HG03108 (cell line): ENCODE measurements around the gene LYSET.
"Not testable (repeated sequence)": the region's sequence is repeated elsewhere in the genome, so short reads cannot be mapped to it uniquely, and the experiment has no call there.

Experiments
- ATAC-seq: cut with Tn5 transposase; IDR thresholded peaks from one replicate; pipeline ENCODE4 v1.9.1; 2021; ENCODE audit warnings: moderate library complexity; ENCODE audit not compliant: unreplicated experiment

LYSET gene

GRCh38 chr14:93214598-93214997 is 29.5 kb downstream of the LYSET start:
- no peak for ATAC-seq

DNA sequence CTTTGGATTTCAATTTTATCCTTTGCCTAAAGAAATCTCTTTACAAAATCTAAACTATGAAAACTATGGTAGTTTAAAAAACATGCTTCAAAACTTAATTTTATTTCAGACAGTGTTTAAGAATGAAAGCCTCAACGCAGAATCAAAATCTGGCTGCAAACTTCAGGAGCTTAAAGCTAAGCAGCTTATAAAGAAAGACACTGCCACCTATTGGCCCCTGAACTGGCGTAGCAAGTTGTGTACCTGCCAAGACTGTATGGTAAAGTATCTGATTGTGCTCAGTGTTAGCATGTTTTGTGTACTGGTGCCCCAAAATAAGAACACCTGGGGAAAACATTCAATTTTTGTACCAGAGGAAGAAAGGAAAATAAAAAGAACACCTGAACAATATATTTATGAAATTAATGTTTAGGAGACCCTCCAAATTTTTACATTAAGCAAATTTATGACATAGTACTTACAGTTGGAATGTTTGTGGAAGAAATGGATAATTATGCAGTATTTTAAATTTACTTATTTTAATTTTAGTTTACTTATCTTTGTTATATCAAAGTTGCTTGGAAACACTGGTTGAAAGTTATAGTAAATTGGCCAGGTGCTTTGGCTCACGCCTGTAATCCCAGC is 34.1 kb downstream of the LYSET start:
- ATAC-seq: no peak

DNA sequence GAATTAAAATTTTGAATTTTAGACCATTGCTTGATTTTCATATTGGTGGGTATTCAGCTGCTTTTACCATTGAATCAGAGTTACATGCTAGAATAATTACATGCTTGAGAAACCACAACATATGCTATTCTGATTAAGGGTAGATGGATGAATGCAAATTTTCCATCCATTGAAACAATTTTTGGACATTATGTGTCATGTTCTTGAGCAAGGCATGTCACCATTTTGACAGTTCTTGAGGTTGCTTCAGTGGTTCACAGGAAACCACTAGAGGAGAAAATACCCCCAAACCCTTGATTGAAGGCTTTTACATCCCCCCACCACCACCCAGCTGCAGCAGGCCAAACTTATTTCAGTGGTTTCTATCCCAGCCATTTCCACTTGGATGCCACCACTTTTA is 35.4 kb downstream of the LYSET start:
- no peak for ATAC-seq

DNA sequence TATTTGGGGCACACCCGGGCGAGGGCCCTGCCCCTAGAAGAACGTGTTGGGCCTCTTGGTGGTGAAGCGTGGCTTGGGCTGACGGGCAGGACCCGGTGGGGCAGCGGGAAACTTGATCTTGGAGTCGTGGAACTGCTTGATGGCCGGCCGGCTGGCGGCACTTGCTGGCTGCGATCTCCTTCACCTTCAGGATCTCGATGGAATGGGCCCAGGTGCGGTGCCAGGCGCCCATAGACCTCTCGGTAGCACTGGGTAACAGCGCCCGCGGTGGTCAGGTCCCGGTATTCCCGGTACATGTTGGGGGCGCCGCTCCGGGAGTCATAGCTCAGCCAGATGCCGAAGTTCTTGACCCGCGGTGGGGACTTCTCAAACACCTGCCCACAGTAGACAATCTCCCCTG is 38.4 kb downstream of the LYSET start:
- no peak for ATAC-seq

GRCh38 chr14:93228550-93228949 is 43.4 kb downstream of the LYSET start:
- ATAC-seq: no peak

GRCh38 chr14:93230539-93230938 is 45.4 kb downstream of the LYSET start:
- ATAC-seq: no peak

DNA sequence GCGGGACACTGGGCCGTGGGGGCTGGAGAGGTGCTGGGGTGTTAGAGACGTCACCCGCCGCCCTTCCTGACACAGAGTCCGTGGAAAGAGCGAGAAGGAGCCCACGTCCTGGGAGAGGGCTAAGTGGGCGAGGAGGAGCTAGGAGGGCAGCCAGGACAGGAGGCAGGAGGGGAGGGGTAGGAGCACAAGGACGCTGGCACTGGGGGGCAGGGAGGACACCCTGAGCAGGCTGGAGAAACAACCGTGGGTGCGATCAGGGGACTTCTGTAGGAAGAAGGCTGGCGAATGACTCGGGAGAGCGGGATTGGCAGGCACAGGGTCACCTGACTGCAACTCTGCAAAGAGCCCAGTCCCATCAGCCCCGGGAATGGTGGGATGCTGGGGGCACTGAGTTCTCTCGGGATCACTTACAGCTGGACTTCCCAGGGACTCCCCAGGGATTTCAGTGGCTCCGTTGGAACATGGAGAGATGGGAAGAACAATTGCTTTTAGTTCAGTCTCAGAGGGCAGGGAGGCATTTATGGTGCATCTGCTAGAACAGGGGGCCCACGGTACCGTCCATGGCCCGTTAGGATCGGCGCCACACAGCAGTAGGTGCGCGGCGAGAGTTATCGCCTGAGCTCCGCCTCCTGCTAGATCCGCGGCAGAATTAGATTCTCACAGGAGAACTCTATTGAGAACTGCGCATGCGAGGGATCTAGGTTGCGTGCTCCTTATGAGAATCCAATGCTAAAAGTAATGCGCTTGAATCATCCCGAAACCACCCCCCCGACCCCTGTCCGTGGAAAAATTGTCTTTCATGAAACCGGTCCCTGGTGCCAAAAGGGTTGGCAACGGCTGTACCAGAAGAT is 46.2 kb downstream of the LYSET start:
- no peak for ATAC-seq

DNA sequence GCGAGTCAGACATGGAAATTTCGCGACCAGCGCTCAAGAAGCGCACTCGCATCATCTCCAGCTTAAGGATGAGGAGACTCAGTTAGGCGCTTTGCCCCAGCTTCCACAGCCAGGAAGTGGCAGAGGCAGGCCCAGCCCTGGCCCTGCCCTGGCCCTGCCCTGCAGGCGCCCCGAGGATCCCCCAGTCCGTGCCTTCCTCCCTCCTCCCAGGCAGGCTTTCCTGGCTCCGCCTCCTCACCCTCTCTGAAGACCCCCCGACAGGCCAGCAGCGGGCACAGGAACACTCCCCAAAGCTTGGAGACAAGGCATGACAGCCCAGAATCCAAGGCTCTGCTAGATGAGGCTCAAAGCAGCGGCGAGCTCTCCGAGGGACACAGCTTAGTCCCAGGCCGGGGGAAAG is 47.0 kb downstream of the LYSET start:
- no peak for ATAC-seq

DNA sequence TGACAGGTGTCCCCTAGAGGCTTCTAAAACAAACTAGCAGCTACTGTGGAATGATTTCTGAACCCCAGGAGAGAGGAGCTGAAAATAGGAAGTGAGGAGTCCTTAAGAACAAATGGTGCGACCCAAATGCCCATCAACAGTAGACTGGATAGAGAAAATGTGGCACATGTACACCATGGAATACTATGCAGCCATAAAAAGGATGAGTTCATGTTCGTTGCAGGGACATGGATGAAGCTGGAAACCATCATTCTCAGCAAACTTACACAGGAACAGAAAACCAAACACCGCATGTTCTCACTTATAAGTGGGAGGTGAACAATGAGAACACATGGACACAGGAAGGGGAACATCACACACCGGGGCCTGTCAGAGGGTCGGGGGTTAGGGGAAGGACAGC is 48.0 kb downstream of the LYSET start:
- not testable (repeated sequence) for ATAC-seq

DNA sequence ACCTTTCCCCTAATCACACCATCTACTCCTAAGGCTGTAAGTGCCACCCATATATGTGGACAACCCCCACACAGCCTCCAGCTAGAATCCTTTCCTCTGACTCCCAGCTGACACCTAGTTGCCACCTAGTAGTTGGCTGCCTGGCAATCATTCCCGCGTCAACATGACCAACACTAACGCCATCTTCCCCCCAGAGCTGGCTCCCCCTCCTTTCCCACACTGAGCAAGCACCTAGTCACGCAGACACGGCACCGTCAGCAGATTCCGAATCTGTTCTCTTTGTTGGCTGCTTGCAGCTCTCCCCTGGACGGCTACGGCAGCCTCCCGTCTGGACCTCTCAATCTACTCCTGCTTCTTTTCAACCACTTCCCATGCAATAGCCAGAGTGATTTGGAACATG is 49.7 kb downstream of the LYSET start:
- no peak for ATAC-seq
